CD14-positive monocyte (primary cell): ENCODE measurements around the gene TCIRG1. TPM values are rescaled to one million over a fixed set of nuclear protein-coding genes. Genes with fewer than 3 reads are reported as not detected.
A peak's percentile ranks its signal among the peaks of the same experiment; 100 is the strongest.

Experiments used
- DNase-seq, 3 donors: peaks; one replicate each; pipeline ENCODE4 v3.0.0-alpha.2; 2011 to 2022
- H2AFZ ChIP-seq: 2 replicates; pipeline ENCODE4 v1.6.0; 2012; ENCODE audit warnings: mild to moderate bottlenecking, low read depth, low read length, inconsistent platforms; ENCODE audit not compliant: insufficient read depth, poor library complexity, severe bottlenecking
- H3K27ac ChIP-seq, 2 donors: 1 replicate in 1 of 2; 2 replicates in 1 of 2; pipeline ENCODE4 v1.5.1; 2012 to 2013; ENCODE audit warnings: low read length in 2 of 2, control low read depth in 1 of 2, inconsistent platforms in 1 of 2, low read depth in 1 of 2, mild to moderate bottlenecking in 1 of 2
- H3K27me3 ChIP-seq, 2 donors: one replicate each; pipeline versions ENCODE4 v1.6.0 to v1.6.1; 2011 to 2013; ENCODE audit warnings: low read length in 2 of 2; ENCODE audit not compliant: control insufficient read depth in 2 of 2, insufficient read depth in 2 of 2
- H3K36me3 ChIP-seq, 2 donors: replicated peaks in 1 of 2; 1 replicate in 1 of 2; 2 replicates in 1 of 2; pipeline versions ENCODE4 v1.5.1 to v1.6.1; 2012 to 2013; ENCODE audit warnings: low read length in 2 of 2, control low read depth in 1 of 2, inconsistent platforms in 1 of 2, mild to moderate bottlenecking in 1 of 2; ENCODE audit not compliant: insufficient read depth in 2 of 2, control insufficient read depth in 1 of 2
- H3K4me1 ChIP-seq, 2 donors: 1 replicate in 1 of 2; 2 replicates in 1 of 2; pipeline versions ENCODE4 v1.5.1 to v1.6.1; 2012 to 2013; ENCODE audit warnings: low read length in 2 of 2, control low read depth in 1 of 2, inconsistent platforms in 1 of 2, mild to moderate bottlenecking in 1 of 2, moderate library complexity in 1 of 2; ENCODE audit not compliant: insufficient read depth in 2 of 2, control insufficient read depth in 1 of 2
- H3K4me2 ChIP-seq: replicated peaks from 2 replicates; pipeline ENCODE3; 2012; ENCODE audit warnings: low read length, moderate library complexity, mild to moderate bottlenecking; ENCODE audit not compliant: poor library complexity, severe bottlenecking; ENCODE audit errors: extremely low read depth
- H3K4me3 ChIP-seq, 3 experiments: fragments of 200-600 bp in 1 of 3; sonication (generic) in 1 of 3; replicated peaks in 1 of 3; 1 replicate in 2 of 3; 2 replicates in 1 of 3; pipeline ENCODE4 v1.5.1; 2011 to 2013; ENCODE audit warnings: low read length in 3 of 3, mild to moderate bottlenecking in 3 of 3, control low read depth in 2 of 3, low read depth in 2 of 3, inconsistent platforms in 1 of 3, moderate library complexity in 1 of 3
- H3K79me2 ChIP-seq: 2 replicates; pipeline ENCODE4 v1.6.0; 2012; ENCODE audit warnings: mild to moderate bottlenecking, control low read depth, inconsistent platforms, low read length, moderate library complexity; ENCODE audit not compliant: insufficient read depth
- H3K9ac ChIP-seq: 2 replicates; pipeline ENCODE4 v1.6.0; 2017; ENCODE audit warnings: low read length, mild to moderate bottlenecking; ENCODE audit not compliant: insufficient read depth, poor library complexity, severe bottlenecking
- H3K9me3 ChIP-seq, 2 donors: replicated peaks in 1 of 2; 1 replicate in 1 of 2; 2 replicates in 1 of 2; pipeline versions ENCODE4 v1.5.1 to v1.6.1; 2012 to 2013; ENCODE audit warnings: low read length in 2 of 2, control low read depth in 1 of 2; ENCODE audit not compliant: control insufficient read depth in 1 of 2, insufficient read depth in 1 of 2
- H4K20me1 ChIP-seq: 2 replicates; pipeline ENCODE4 v1.6.0; 2012; ENCODE audit warnings: mild to moderate bottlenecking, low read length, control low read depth, moderate library complexity; ENCODE audit not compliant: insufficient read depth
- H3K27ac Mint-ChIP-seq, 7 donors: one replicate each; pipeline ENCODE4 v1.8.0; 2020; ENCODE audit warnings: mild to moderate bottlenecking in 7 of 7, mixed read lengths in 7 of 7, moderate library complexity in 6 of 7, inconsistent platforms in 2 of 7
- H3K27me3 Mint-ChIP-seq, 3 donors: one replicate each; pipeline ENCODE4 v1.8.0; 2021 to 2022; ENCODE audit warnings: low read depth in 3 of 3, mild to moderate bottlenecking in 3 of 3, mixed read lengths in 3 of 3, moderate library complexity in 3 of 3, inconsistent platforms in 1 of 3
- H3K36me3 Mint-ChIP-seq, 2 donors: one replicate each; pipeline ENCODE4 v1.8.0; 2020; ENCODE audit warnings: mixed read lengths in 2 of 2, inconsistent platforms in 1 of 2, mild to moderate bottlenecking in 1 of 2
- H3K4me1 Mint-ChIP-seq: one replicate; pipeline ENCODE4 v1.8.0; 2020; ENCODE audit warnings: mild to moderate bottlenecking, mixed read lengths
- H3K4me3 Mint-ChIP-seq, 2 donors: one replicate each; pipeline ENCODE4 v1.8.0; 2020; ENCODE audit warnings: mild to moderate bottlenecking in 2 of 2, mixed read lengths in 2 of 2, moderate library complexity in 1 of 2
- H3K9me3 Mint-ChIP-seq, 7 donors: one replicate each; pipeline ENCODE4 v1.8.0; 2020 to 2022; ENCODE audit warnings: mixed read lengths in 7 of 7, mild to moderate bottlenecking in 6 of 7, moderate library complexity in 6 of 7, inconsistent platforms in 2 of 7
- CTCF ChIP-seq: fragments of 200-600 bp; IDR thresholded peaks from one replicate; pipeline ENCODE4 v1.8.0; 2022; ENCODE audit warnings: antibody characterized with exemption, mild to moderate bottlenecking
- whole genome bisulfite sequencing: methylation state at CpG from one replicate; pipeline ENCODE4 v1.1.5; 2013; ENCODE audit warnings: missing lambda C conversion rate; ENCODE audit not compliant: insufficient coverage; 5-methylcytosine and 5-hydroxymethylcytosine counted together
- intact Hi-C, 2 donors: fragments of 100-400 bp; cut with micrococcal nuclease; formaldehyde crosslinking; loops; one replicate each; pipeline versions ENCODE4 v1.15.0 to v1.15.1; 2023
- polyA plus RNA-seq, 3 donors: library from polyadenylated mRNA; depleted of rRNA in 1 of 3; unstranded in 2 of 3; stranded (reverse) in 1 of 3; fragments of 300-500 nt in 2 of 3; fragments of >200 nt in 1 of 3; fragmentation: Illumina TruSeq in 2 of 3; gene quantifications; 1 replicate in 2 of 3; 2 replicates in 1 of 3; pipeline ENCODE4 v1.2.3, GENCODE V29; 2012 to 2021

TCIRG1 gene
- polyA plus RNA-seq, 3 donors, result 197 to 1,286 (median 225) TPM

DNA sequence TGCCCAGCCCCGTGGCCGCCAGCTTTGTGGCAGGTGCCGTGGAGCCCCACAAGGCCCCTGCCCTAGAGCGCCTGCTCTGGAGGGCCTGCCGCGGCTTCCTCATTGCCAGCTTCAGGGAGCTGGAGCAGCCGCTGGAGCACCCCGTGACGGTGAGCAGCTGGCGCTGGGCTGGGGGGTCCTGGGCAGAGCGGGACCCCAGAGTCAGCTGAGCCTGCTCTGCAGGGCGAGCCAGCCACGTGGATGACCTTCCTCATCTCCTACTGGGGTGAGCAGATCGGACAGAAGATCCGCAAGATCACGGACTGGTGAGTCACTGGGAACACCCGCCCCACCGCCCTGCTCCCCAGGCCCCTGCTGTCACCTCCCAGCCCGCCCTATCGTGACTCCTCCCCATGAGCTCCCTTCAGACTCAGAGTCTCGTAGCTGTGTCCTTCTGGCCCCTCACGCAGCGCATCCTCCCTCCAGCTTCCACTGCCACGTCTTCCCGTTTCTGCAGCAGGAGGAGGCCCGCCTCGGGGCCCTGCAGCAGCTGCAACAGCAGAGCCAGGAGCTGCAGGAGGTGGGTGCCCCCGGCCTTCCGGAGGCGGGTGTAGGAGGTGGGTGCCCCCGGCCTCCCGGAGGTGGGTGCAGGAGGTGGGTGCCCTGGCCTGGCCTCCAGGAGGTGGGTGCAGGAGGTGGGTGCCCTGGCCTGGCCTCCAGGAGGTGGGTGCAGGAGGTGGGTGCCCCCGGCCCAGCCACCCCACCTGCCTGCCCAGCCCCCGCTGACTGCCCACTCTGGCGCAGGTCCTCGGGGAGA, 4.7 kb downstream of the TCIRG1 start:
- peaks cover 7% of the 10 kb centered on the region for H3K4me1 Mint-ChIP-seq
- H4K20me1 ChIP-seq, result peaks cover 94% of the 10 kb centered on the region
- H3K79me2 ChIP-seq, result peaks cover 79% of the 10 kb centered on the region
- H3K27me3 Mint-ChIP-seq, result peaks cover 0 to 2% (median 0%) of the 10 kb centered on the region in 3 donors
- no peaks in the 10 kb centered on the region for H3K27me3 ChIP-seq
- no peak overlapping the region for H3K4me2 ChIP-seq
- DNase-seq, result peak in 1 of 3 donors; percentile 32
- no peak overlapping the region for H2AFZ ChIP-seq
- no peak for TF ChIP-seq CTCF
- H3K4me1 ChIP-seq, result peaks cover 16 to 34% of the 10 kb centered on the region in 2 donors
- H3K36me3 Mint-ChIP-seq, result peaks cover 40 to 59% of the 10 kb centered on the region in 2 donors
- H3K4me3 ChIP-seq, result no peak overlapping the region
- no peak overlapping the region for H3K4me3 Mint-ChIP-seq
- peaks cover 74 to 75% of the 10 kb centered on the region in 2 donors for H3K36me3 ChIP-seq
- H3K9me3 Mint-ChIP-seq, result peaks cover 0 to 3% (median 0%) of the 10 kb centered on the region in 7 donors
- 88% methylated on average over 26 of the region's 36 CpGs for WGBS
- no peak overlapping the region for H3K27ac ChIP-seq
- no peak overlapping the region for H3K9ac ChIP-seq
- intact Hi-C loops, result loop anchor here in 1 of 2 donors (5.0 kb wide), 1 partner anchor 36 kb away; no protein-coding TSS in a partner anchor
- H3K27ac Mint-ChIP-seq, result no peak overlapping the region
- H3K9me3 ChIP-seq, result no peaks in the 10 kb centered on the region

GRCh38 chr11:68044145-68044813, 5.5 kb downstream of the TCIRG1 start:
- H3K9ac ChIP-seq, result no peak overlapping the region
- H3K4me1 ChIP-seq, result peaks cover 14 to 31% of the 10 kb centered on the region in 2 donors
- DNase-seq, result no peak
- intact Hi-C loops, result loop anchor here in 1 of 2 donors (5.0 kb wide), 1 partner anchor 37 kb away; no protein-coding TSS in a partner anchor
- Mint-ChIP-seq H3K27me3 (peaks cover 0 to 2% (median 0%) of the 10 kb centered on the region in 3 donors), H3K4me3 (no peak overlapping the region), H3K27ac (no peak overlapping the region), H3K36me3 (peaks cover 47 to 67% of the 10 kb centered on the region in 2 donors), H3K4me1 (peaks cover 6% of the 10 kb centered on the region), H3K9me3 (peaks cover 0 to 3% (median 0%) of the 10 kb centered on the region in 7 donors)
- H3K27ac ChIP-seq, result no peak overlapping the region
- H4K20me1 ChIP-seq, result peaks cover 97% of the 10 kb centered on the region
- H3K9me3 ChIP-seq, result no peaks in the 10 kb centered on the region
- H3K4me2 ChIP-seq, result no peak overlapping the region
- 98% methylated on average over 24 of the region's 24 CpGs for WGBS
- H3K4me3 ChIP-seq, result no peak overlapping the region
- H2AFZ ChIP-seq, result no peak overlapping the region
- peaks cover 81 to 82% of the 10 kb centered on the region in 2 donors for H3K36me3 ChIP-seq
- peaks cover 71% of the 10 kb centered on the region for H3K79me2 ChIP-seq
- H3K27me3 ChIP-seq, result no peaks in the 10 kb centered on the region
- no peak for TF ChIP-seq CTCF
